RWPE1 (cell line): ENCODE measurements around the gene EIF2S3.

ENCODE experiments used
- CTCF ChIA-PET: fragments of 350-600 bp; sonication (Branson Sonifier 250); formaldehyde crosslinking; extraction: SDS; loops from one replicate; lab custom pipeline; 2021; lab: Yijun Ruan, JAX
- POLR2A ChIA-PET: fragments of 400-600 bp; formaldehyde crosslinking; extraction: SDS; loops from one replicate; lab custom pipeline; 2020; ENCODE audit warnings: antibody characterized with exemption; ENCODE audit not compliant: low non-redundant PET; lab: Yijun Ruan, JAX
- DNase-seq: peaks from one replicate; pipeline ENCODE4 v3.0.0; 2012; ENCODE audit warnings: low spot score
- H3K27ac ChIP-seq: fragments of 450-650 bp; 2 replicates; pipeline ENCODE4 v1.5.1; 2017
- TF ChIP-seq, protein P1 (sequence below): fragments of 450-650 bp; conservative IDR thresholded peaks from 2 replicates; pipeline ENCODE4 v1.5.1; 2017; ENCODE audit warnings: low read depth, mild to moderate bottlenecking

Gene EIF2S3

DNA sequence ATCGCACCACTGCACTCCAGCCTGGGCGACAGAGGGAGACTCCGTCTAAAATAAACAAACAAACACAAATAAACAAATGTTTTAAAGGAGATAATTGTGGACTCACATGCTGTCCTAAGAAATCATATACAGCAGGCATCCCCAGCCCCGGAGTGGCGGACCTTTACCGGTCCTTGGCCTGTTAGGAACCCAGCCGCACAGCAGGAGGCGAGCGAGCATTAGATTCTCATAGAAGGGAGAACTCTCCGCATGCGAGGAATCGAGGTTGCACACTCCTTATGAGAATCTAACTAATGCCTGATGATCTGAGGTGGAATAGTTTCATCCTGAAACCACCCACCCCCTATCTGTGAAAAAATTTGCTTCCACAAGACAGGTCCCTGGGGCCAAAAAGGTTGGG is 39.0 kb downstream of the EIF2S3 start:
- ChIA-PET CTCF (no interaction called here), POLR2A (no interaction called here)
- no peak overlapping the region for H3K27ac ChIP-seq
- TF ChIP-seq, protein P1, sequence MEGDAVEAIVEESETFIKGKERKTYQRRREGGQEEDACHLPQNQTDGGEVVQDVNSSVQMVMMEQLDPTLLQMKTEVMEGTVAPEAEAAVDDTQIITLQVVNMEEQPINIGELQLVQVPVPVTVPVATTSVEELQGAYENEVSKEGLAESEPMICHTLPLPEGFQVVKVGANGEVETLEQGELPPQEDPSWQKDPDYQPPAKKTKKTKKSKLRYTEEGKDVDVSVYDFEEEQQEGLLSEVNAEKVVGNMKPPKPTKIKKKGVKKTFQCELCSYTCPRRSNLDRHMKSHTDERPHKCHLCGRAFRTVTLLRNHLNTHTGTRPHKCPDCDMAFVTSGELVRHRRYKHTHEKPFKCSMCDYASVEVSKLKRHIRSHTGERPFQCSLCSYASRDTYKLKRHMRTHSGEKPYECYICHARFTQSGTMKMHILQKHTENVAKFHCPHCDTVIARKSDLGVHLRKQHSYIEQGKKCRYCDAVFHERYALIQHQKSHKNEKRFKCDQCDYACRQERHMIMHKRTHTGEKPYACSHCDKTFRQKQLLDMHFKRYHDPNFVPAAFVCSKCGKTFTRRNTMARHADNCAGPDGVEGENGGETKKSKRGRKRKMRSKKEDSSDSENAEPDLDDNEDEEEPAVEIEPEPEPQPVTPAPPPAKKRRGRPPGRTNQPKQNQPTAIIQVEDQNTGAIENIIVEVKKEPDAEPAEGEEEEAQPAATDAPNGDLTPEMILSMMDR = no peak
- DNase-seq = no peak

DNA sequence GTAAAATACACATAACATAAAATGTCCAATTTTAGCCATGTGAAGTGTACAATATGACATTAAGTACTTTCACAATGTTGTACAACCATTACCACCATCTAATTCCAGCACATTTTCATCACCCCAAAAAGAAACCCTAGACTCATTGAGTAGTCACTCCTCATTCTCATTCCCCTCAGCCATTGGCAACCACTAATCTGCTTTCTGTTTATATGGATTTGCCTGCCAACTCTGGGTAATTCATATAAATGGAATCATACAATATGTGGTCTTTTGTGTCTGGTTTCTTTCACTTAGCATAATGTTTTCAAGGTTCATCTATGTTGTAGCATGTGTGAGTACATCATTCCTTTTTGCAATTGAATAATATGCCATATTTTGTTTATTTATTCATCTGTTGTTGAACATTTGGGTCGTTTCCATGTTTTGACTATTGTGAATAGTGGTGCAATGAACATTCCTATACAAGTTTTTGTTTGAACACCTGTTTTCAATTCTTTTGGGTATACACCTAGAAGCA is 43.0 kb downstream of the EIF2S3 start:
- CTCF ChIA-PET = no interaction called here
- TF ChIP-seq, protein P1 = no peak
- DNase-seq = no peak
- POLR2A ChIA-PET = no interaction called here
- no peak overlapping the region for H3K27ac ChIP-seq

DNA sequence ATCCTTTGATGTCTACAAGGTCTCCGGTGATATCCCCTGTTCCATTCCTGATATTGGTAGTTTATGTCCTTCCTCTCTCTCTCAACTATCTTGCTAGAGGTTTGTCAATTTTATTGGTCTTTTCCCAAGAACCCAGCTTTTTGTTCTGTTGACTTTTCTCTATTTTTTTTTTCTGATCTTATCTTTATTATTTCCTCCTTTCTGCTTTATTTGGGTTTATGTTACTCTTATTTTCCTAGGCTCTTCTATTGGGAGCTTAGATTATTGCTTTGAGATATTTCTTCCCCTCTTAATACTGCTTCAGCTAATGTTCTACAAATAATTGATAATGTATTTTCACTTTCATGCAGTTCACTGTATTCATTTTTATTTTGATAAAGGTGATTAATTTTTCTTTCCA is 44.2 kb downstream of the EIF2S3 start:
- no peak overlapping the region for H3K27ac ChIP-seq
- POLR2A ChIA-PET = no interaction called here

DNA sequence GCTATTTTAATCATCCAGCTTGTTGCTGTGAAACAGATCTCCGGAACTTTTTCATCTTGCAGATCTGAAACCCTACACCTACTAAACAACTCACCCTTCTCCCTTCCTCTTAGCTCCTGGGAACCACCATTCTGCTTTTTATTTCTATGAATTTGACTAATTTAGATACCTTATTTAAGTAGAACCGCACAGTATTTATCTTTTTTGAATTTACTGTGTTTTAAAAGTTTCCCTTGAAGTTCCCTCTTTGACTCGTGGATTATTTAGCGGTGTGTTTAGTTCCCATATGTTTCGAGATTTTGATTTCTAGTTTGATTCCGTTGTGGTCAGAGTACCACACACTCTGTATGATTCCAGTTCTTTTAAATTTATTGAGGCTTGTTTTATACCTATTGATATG is 44.6 kb downstream of the EIF2S3 start:
- POLR2A ChIA-PET = no interaction called here
- H3K27ac ChIP-seq = no peak overlapping the region
- CTCF ChIA-PET = no interaction called here
- TF ChIP-seq, protein P1 = no peak
- no peak for DNase-seq

More for the DNA sequence above, 44.2 kb downstream of the EIF2S3 start:
- no peak for DNase-seq
- CTCF ChIA-PET = interaction anchor here (0.5 kb wide), 1 partner anchor 143 kb away, joined by 7 read pairs; no protein-coding TSS in a partner anchor
- TF ChIP-seq, protein P1 = no peak

DNA sequence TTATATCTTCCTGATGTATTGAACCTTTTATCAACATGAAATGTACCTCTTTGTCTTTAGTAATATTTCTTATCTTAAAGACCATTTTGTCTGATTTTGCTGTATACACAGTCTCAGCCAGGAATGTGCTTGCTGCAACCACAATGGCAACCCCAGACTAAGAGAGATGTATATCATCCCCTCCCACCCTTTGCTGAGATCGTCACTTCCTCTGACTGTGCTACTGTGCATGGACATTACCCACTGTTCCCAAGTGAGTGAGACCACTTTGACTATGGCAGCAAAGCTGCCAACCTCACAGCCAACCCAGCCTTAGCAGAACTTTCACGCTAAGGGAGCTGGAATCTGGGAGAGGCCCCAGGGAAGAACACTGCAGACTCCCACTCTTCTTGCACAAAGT is 46.0 kb downstream of the EIF2S3 start:
- CTCF ChIA-PET = no interaction called here
- POLR2A ChIA-PET = no interaction called here
- H3K27ac ChIP-seq = no peak overlapping the region
- TF ChIP-seq, protein P1 = no peak
- no peak for DNase-seq

DNA sequence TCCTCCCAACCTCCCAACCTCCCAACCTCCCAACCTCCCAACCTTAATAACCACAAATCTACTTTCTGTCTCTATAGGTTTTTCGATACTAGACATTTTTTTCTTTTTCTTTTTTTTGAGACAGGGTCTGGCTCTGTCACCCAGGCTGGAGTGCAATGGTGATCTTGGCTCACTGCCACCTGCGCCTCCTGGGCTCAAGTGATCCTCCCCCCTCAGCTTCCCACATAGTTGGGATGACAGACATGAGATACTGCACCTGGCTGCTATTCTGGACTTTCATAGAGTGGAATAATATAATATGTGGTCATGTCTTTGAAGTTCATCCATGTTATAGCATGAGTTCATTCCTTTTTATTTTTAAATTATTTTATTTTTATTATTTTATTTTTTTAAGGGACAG is 55.3 kb downstream of the EIF2S3 start:
- no peak for DNase-seq
- ChIA-PET POLR2A (no interaction called here), CTCF (interaction anchor here (0.6 kb wide), 1 partner anchor 35 kb away, joined by 3 read pairs; no protein-coding TSS in a partner anchor)
- TF ChIP-seq, protein P1 = no peak
- no peak overlapping the region for H3K27ac ChIP-seq
